T-cell (primary cell): ENCODE data around the gene LGALS7. TPM values are rescaled to one million over a fixed set of nuclear protein-coding genes. Genes with fewer than 3 reads are reported as not detected.
"Not testable (repeated sequence)": the region's sequence is repeated elsewhere in the genome, so short reads cannot be mapped to it uniquely, and the experiment has no call there.

Experiments used
- ATAC-seq, 4 experiments: fragments of 200-7000 bp in 3 of 4; fragments of 150-1000 bp in 1 of 4; cut with Tn5 transposase; replicated peaks in 1 of 4; 1 replicate in 3 of 4; 2 replicates in 1 of 4; pipeline ENCODE4 v1.10.0; 2021; ENCODE audit warnings: moderate library complexity in 3 of 4, mild to moderate bottlenecking in 2 of 4, moderate number of reproducible peaks in 1 of 4
- CTCF ChIA-PET, 2 donors: fragments of 300-600 bp; sonication (Branson Sonifier 250); formaldehyde crosslinking; loops; one replicate each; lab custom pipeline; 2022; ENCODE audit warnings: antibody characterized with exemption in 2 of 2; lab: Charles Lee
- POLR2A ChIA-PET, 2 donors: fragments of 300-600 bp; sonication (Branson Sonifier 250); formaldehyde crosslinking; loops; one replicate each; lab custom pipeline; 2022; ENCODE audit warnings: antibody characterized with exemption in 2 of 2; lab: Charles Lee
- DNase-seq, 35 experiments: peaks; one replicate each; pipeline versions ENCODE4 v3.0.0 to v3.0.0-alpha.2; 2013 to 2023
- H3K27ac ChIP-seq: one replicate; pipeline ENCODE4 v1.5.1; 2013; ENCODE audit warnings: low read length
- H3K27me3 ChIP-seq, 2 experiments: replicated peaks in 1 of 2; 1 replicate in 1 of 2; 2 replicates in 1 of 2; pipeline versions ENCODE4 v1.6.1 to v1.7.0; 2013; ENCODE audit warnings: low read length in 1 of 2, mixed read lengths in 1 of 2; ENCODE audit not compliant: control insufficient read depth in 2 of 2, insufficient read depth in 2 of 2; ENCODE audit errors: extremely low read depth in 1 of 2
- H3K36me3 ChIP-seq, 2 donors: 1 replicate in 1 of 2; 2 replicates in 1 of 2; pipeline versions ENCODE4 v1.6.1 to v1.7.0; 2013; ENCODE audit warnings: low read length in 1 of 2; ENCODE audit not compliant: control insufficient read depth in 2 of 2, insufficient read depth in 1 of 2; ENCODE audit errors: extremely low read depth in 1 of 2
- H3K4me1 ChIP-seq, 2 experiments: 1 replicate in 1 of 2; 2 replicates in 1 of 2; pipeline versions ENCODE4 v1.6.1 to v1.7.0; 2013; ENCODE audit warnings: low read length in 2 of 2, mixed read lengths in 1 of 2; ENCODE audit not compliant: insufficient read depth in 2 of 2, control insufficient read depth in 1 of 2; ENCODE audit errors: extremely low read depth in 1 of 2
- H3K4me3 ChIP-seq, 2 donors: 1 replicate in 1 of 2; 2 replicates in 1 of 2; pipeline versions ENCODE4 v1.5.1 to v1.7.0; 2013; ENCODE audit warnings: mild to moderate bottlenecking in 2 of 2, low read length in 1 of 2, moderate library complexity in 1 of 2; ENCODE audit not compliant: control insufficient read depth in 1 of 2; ENCODE audit errors: extremely low read depth in 1 of 2
- H3K9me3 ChIP-seq: 2 replicates; pipeline ENCODE4 v1.7.0; 2013
- H3K27ac Mint-ChIP-seq, 2 donors: one replicate each; pipeline ENCODE4 v1.8.0; 2020 to 2021; ENCODE audit warnings: mild to moderate bottlenecking in 2 of 2, mixed read lengths in 2 of 2
- H3K27me3 Mint-ChIP-seq, 2 donors: one replicate each; pipeline ENCODE4 v1.8.0; 2021 to 2022; ENCODE audit warnings: mixed read lengths in 2 of 2
- H3K36me3 Mint-ChIP-seq: one replicate; pipeline ENCODE4 v1.8.0; 2021; ENCODE audit warnings: mixed read lengths
- H3K4me1 Mint-ChIP-seq, 3 donors: one replicate each; pipeline ENCODE4 v1.8.0; 2020 to 2022; ENCODE audit warnings: mixed read lengths in 3 of 3, mild to moderate bottlenecking in 1 of 3
- H3K4me3 Mint-ChIP-seq, 3 donors: one replicate each; pipeline ENCODE4 v1.8.0; 2020 to 2022; ENCODE audit warnings: mild to moderate bottlenecking in 3 of 3, mixed read lengths in 3 of 3, moderate library complexity in 3 of 3
- H3K9me3 Mint-ChIP-seq, 3 donors: one replicate each; pipeline ENCODE4 v1.8.0; 2020 to 2022; ENCODE audit warnings: mixed read lengths in 3 of 3
- WGBS: methylation state at CpG from one replicate; pipeline ENCODE4 v1.1.5; 2013; ENCODE audit warnings: missing lambda C conversion rate; ENCODE audit not compliant: insufficient coverage; 5-methylcytosine and 5-hydroxymethylcytosine counted together
- total RNA-seq, 35 experiments: library from RNA in 6 of 35; stranded (reverse) in 6 of 35; fragments of 120-200 nt in 1 of 35; gene quantifications; one replicate each; pipeline versions ENCODE4 v1.2.1 to v1.2.4 and lab custom pipeline; 2013 to 2026

Gene LGALS7
- total RNA-seq, 5 donors from 2014 or later (not counting 1 experiment from before 2014, with no cell fraction given) = not detected

DNA sequence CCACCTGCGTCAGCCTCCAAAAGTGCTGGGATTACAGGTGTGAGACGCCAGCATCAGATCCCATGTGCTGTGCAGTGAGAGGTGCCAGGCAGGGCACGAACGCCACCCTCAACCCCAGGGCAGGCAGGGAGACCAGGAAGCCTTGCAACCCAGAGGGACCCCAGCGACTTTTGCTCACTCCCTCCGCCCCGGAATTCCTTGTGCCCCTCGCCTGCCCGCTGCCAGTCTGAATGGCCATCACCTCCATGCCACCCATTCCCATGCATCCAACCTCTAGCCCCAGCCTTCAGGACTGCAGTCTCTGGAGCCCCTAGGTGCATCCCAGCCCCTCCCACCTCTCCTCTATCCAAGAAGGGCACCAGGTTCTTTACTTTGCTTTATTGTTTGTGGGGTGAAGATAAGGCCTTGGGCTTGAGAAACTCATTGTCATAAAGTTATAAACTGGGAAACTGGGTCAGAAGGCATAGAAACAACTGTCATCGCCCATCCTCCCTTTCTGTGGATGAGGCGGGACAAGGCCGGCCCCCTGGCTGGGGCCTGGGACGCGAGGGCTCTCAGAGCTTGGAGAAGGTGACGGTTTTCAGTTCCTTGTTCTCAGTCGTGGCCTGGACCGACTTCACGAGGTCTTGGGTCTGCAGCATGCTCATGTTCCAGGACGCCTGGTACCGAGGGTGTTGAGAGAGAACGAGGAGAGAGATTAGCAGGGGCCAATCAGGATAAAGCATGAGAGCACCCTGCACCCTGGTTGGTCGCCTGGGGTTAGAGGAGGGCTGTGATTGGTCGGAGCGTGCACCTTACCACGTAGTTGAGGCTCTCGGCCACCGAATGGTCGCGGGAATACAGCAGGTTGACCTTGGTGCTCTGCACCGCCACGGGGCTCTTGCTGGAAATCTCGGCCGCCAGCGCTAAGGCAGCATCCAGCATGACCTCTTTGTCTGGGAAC lies 42.0 kb upstream of the LGALS7 start:
- Histone ChIP-seq H3K27me3 (no peaks in the 10 kb centered on the region), H3K36me3 (peaks cover 30 to 44% of the 10 kb centered on the region in 2 donors), H3K4me1 (no peaks in the 10 kb centered on the region), H3K9me3 (no peaks in the 10 kb centered on the region), H3K4me3 (no peak overlapping the region), H3K27ac (no peak overlapping the region)
- ChIA-PET POLR2A (no interaction called here), CTCF (no interaction called here)
- 97% methylated on average over 30 of the region's 34 CpGs for WGBS
- ATAC-seq (no peak), DNase-seq (no peak)
- H3K36me3 Mint-ChIP-seq = peaks cover 20% of the 10 kb centered on the region
- H3K4me3 Mint-ChIP-seq = no peak overlapping the region
- H3K27me3 Mint-ChIP-seq = no peaks in the 10 kb centered on the region
- H3K27ac Mint-ChIP-seq = no peak overlapping the region
- H3K4me1 Mint-ChIP-seq = peaks cover 0 to under 1% (median 0%) of the 10 kb centered on the region in 3 donors
- no peaks in the 10 kb centered on the region for H3K9me3 Mint-ChIP-seq

GRCh38 chr19:38813932-38814331 lies 40.6 kb upstream of the LGALS7 start:
- not testable (repeated sequence) for H3K4me3 ChIP-seq, H3K4me1 ChIP-seq, H3K27me3 Mint-ChIP-seq, DNase-seq, H3K27me3 ChIP-seq, H3K9me3 ChIP-seq, H3K27ac ChIP-seq, H3K9me3 Mint-ChIP-seq, ATAC-seq, H3K4me3 Mint-ChIP-seq, H3K4me1 Mint-ChIP-seq, H3K27ac Mint-ChIP-seq
- peaks cover 30 to 39% of the 10 kb centered on the region in 2 donors for H3K36me3 ChIP-seq
- peaks cover 20% of the 10 kb centered on the region for H3K36me3 Mint-ChIP-seq
- WGBS = no CpG with 5 or more reads among the region's 2 CpGs
- ChIA-PET POLR2A (interaction anchor here in 1 of 2 donors (0.6 kb wide), 2 partner anchors 91 to 264 kb away, joined by 4 to 5 read pairs; no protein-coding TSS in a partner anchor), CTCF (interaction anchor here in 1 of 2 donors (0.6 to 0.7 kb wide), 3 partner anchors 53 to 1466 kb away, joined by 4 to 9 read pairs (median 5); no protein-coding TSS in a partner anchor)

DNA sequence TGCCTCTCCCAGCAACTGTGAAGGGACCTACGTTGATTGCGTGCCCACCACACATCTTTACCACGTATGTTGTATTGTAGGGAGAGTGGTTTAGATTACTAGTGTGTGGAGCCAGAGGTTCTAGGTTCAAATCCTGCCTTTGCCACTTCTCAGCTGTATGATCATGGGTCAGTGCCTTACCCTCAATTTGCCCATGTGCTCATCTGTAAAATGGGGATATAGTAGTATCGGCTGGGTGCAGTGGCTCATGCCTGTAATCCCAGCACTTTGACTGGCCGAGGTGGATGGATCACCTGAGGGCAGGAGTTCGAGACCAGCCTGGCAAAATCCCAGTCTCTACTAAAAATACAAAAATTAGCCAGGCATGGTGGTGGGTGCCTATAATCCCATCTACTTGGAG lies 40.0 kb upstream of the LGALS7 start:
- H3K27me3 ChIP-seq = no peaks in the 10 kb centered on the region
- H3K4me1 Mint-ChIP-seq = no peaks in the 10 kb centered on the region
- H3K27me3 Mint-ChIP-seq = no peaks in the 10 kb centered on the region
- peaks cover 20% of the 10 kb centered on the region for H3K36me3 Mint-ChIP-seq
- DNase-seq = no peak
- no peaks in the 10 kb centered on the region for H3K4me1 ChIP-seq
- no CpG with 5 or more reads among the region's 6 CpGs for whole genome bisulfite sequencing
- no peaks in the 10 kb centered on the region for H3K9me3 Mint-ChIP-seq
- no peak overlapping the region for H3K4me3 ChIP-seq
- ChIA-PET CTCF (no interaction called here), POLR2A (no interaction called here)
- H3K4me3 Mint-ChIP-seq = no peak overlapping the region
- no peak overlapping the region for H3K27ac Mint-ChIP-seq
- no peak for ATAC-seq
- H3K9me3 ChIP-seq = no peaks in the 10 kb centered on the region
- no peak overlapping the region for H3K27ac ChIP-seq
- H3K36me3 ChIP-seq = peaks cover 25 to 35% of the 10 kb centered on the region in 2 donors

- ChIA-PET POLR2A (no interaction called here), CTCF (no interaction called here)
- no peak within 1 kb of the TSS for H3K27ac ChIP-seq
- no peaks in the 10 kb centered on the region for H3K9me3 ChIP-seq
- H3K27me3 Mint-ChIP-seq = no peaks in the 10 kb centered on the region
- H3K9me3 Mint-ChIP-seq = no peaks in the 10 kb centered on the region
- WGBS = 94% methylated on average over 10 of the region's 15 CpGs
- peaks cover 20 to 31% of the 10 kb centered on the region in 2 donors for H3K36me3 ChIP-seq
- no peak for DNase-seq
- no peak within 1 kb of the TSS for H3K4me3 Mint-ChIP-seq
- no peaks in the 10 kb centered on the region for H3K4me1 ChIP-seq
- ATAC-seq = peak in 1 of 4 experiments; percentile 16
- no peaks in the 10 kb centered on the region for H3K27me3 ChIP-seq
- no peaks in the 10 kb centered on the region for H3K4me1 Mint-ChIP-seq
- H3K36me3 Mint-ChIP-seq = peaks cover 20% of the 10 kb centered on the region
- no peak within 1 kb of the TSS for H3K27ac Mint-ChIP-seq
- no peak within 1 kb of the TSS for H3K4me3 ChIP-seq
Observed at GRCh38 chr19:38812841-38813320, 39.6 kb upstream of the LGALS7 start, which contains the start of gene LGALS4. Gene LGALS4, minus strand, starts transcription at chr19:38812945. Its CDS starts 59 bp downstream, at chr19:38812886.

DNA sequence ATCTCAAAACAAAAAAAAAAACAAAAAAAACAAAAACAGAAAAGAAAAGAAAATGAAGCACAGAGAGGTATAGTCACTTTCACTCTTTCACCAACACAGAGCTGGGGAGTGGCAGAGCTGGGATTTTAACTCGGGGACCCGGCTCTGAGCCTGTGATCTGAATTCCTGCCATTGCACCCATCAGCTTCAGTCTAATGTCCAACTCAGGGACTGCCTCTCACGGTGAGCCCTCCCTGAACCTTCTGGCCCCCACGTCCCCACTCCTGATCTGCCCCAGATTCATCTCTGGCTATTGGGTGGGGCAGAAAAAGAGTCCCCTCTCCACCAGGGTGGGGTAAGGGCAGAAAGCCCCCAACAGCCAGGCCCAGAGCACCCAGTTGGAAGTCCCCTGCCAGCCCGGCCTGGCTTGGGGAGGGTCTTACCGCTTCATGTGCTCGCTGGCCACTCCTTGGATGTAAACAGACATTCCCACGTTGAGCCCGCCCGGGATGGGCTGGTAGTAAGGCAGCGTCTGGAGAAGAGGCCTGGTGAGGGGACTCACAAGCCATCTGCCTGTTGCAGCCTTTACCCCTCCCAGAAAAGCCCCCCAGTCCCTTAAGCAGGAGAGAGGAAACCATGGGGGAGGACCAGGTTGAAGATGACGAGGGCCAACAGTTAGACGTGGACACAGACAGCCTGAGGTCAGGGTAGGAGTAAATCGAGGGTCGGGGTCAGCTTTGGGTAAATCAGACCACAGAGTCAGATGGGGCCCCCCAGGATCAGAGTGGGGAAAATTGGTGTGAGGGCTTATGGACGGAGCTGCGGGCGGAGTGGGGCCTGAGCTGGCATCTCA lies 38.9 kb upstream of the LGALS7 start:
- Mint-ChIP-seq H3K9me3 (no peaks in the 10 kb centered on the region), H3K4me1 (no peaks in the 10 kb centered on the region), H3K27me3 (no peaks in the 10 kb centered on the region), H3K27ac (no peak overlapping the region), H3K36me3 (peaks cover 16% of the 10 kb centered on the region), H3K4me3 (no peak overlapping the region)
- POLR2A ChIA-PET = no interaction called here
- Histone ChIP-seq H3K4me3 (no peak overlapping the region), H3K27ac (no peak overlapping the region), H3K27me3 (no peaks in the 10 kb centered on the region), H3K36me3 (peaks cover 17 to 24% of the 10 kb centered on the region in 2 donors), H3K4me1 (no peaks in the 10 kb centered on the region), H3K9me3 (no peaks in the 10 kb centered on the region)
- CTCF ChIA-PET = interaction anchor here in 1 of 2 donors (0.6 to 0.7 kb wide), 2 partner anchors 143 to 409 kb away, joined by 3 to 4 read pairs; partner anchors contain the start of gene FAM98C
- no peak for ATAC-seq
- WGBS = 95% methylated on average over 11 of the region's 18 CpGs
- DNase-seq = no peak
